Skin of body (tissue), 2 donors: Measurements from ENCODE around the gene XNDC1N. TPM values are rescaled to one million over a fixed set of nuclear protein-coding genes. Genes with fewer than 3 reads are reported as not detected.
A peak's percentile ranks its signal among the peaks of the same experiment; 100 is the strongest.
"Not testable (repeated sequence)": the region's sequence is repeated elsewhere in the genome, so short reads cannot be mapped to it uniquely, and the experiment has no call there.

Experiments
- DNase-seq: peaks from one replicate; lab custom pipeline; 2025; lab: John Stamatoyannopoulos, UW
- total RNA-seq: library from RNA; depleted of rRNA; stranded (reverse); fragments of >200 nt; gene quantifications from one replicate; pipeline ENCODE4 v1.2.3, GENCODE V29; 2014

Gene XNDC1N
- total RNA-seq, 1 donor from 2014 or later, result 14.1 TPM

GRCh38 chr11:71933141-71933933 is 4.9 kb upstream of the XNDC1N start:
- DNase-seq, result no peak

GRCh38 chr11:71931245-71931602 is 2.8 kb upstream of the XNDC1N start:
- no peak for DNase-seq

- no peak for DNase-seq
Observed at GRCh38 chr11:71930556-71931244, 2.3 kb upstream of the XNDC1N start.

GRCh38 chr11:71929491-71929890 is 1.1 kb upstream of the XNDC1N start:
- DNase-seq, result no peak

GRCh38 chr11:71928737-71929443 is 496 bp upstream of the XNDC1N start, which contains the start of gene RNF121:
Gene RNF121, plus strand, starts transcription at chr11:71929046. Its CDS starts 16 bp downstream, at chr11:71929062.
- DNase-seq, result peak; percentile 92

GRCh38 chr11:71917646-71918140 is 10.7 kb downstream of the XNDC1N start:
- DNase-seq, result no peak

GRCh38 chr11:71914617-71915189 is 13.7 kb downstream of the XNDC1N start:
- DNase-seq, result no peak

- no peak for DNase-seq
Observed at GRCh38 chr11:71913756-71914526, 14.5 kb downstream of the XNDC1N start.

GRCh38 chr11:71911986-71912340 is 16.4 kb downstream of the XNDC1N start:
- DNase-seq, result not testable (repeated sequence)

GRCh38 chr11:71911321-71911985 is 16.9 kb downstream of the XNDC1N start:
- DNase-seq, result not testable (repeated sequence)

- not testable (repeated sequence) for DNase-seq
Observed at GRCh38 chr11:71910775-71911174, 17.6 kb downstream of the XNDC1N start.

GRCh38 chr11:71908218-71908617 is 20.2 kb downstream of the XNDC1N start:
- no peak for DNase-seq

- DNase-seq, result not testable (repeated sequence)
Observed at GRCh38 chr11:71901137-71901536, 27.3 kb downstream of the XNDC1N start.

- DNase-seq, result no peak
Observed at GRCh38 chr11:71895961-71896360, 32.4 kb downstream of the XNDC1N start.

- DNase-seq, result not testable (repeated sequence)
Observed at GRCh38 chr11:71889181-71889872, 39.1 kb downstream of the XNDC1N start.

- not testable (repeated sequence) for DNase-seq
Observed at GRCh38 chr11:71888335-71889010, 39.9 kb downstream of the XNDC1N start.

GRCh38 chr11:71885806-71886205 is 42.6 kb downstream of the XNDC1N start:
- DNase-seq, result not testable (repeated sequence)
